IMR-90 (cell line): ENCODE results near the gene MYO1G. TPM values are rescaled to one million over a fixed set of nuclear protein-coding genes. Genes with fewer than 3 reads are reported as not detected.

ENCODE experiments used
- ATAC-seq: fragments of 200-7000 bp; cut with Tn5 transposase; 2 replicates; pipeline ENCODE4 v1.9.1; 2020; ENCODE audit warnings: low read depth, mild to moderate bottlenecking, moderate library complexity
- BruUV-seq: library from RNA; stranded (reverse); fragments of 400-500 nt; replicated peaks from 2 replicates; lab custom pipeline; 2021; lab: Mats Ljungman, UMichigan
- CTCF ChIA-PET: fragments of 300-600 bp; formaldehyde crosslinking; extraction: SDS; loops from one replicate; lab custom pipeline; 2021; ENCODE audit warnings: antibody characterized with exemption; lab: Yijun Ruan, JAX
- POLR2A ChIA-PET: fragments of 300-600 bp; sonication (Branson Sonifier 250); formaldehyde crosslinking; loops from one replicate; lab custom pipeline; 2022; ENCODE audit warnings: antibody characterized with exemption; ENCODE audit not compliant: unreplicated experiment; lab: Charles Lee
- DNase-seq: peaks from one replicate; pipeline ENCODE4 v3.0.0; 2013
- H2AFZ ChIP-seq: replicated peaks from 2 replicates; pipeline ENCODE3; 2013; ENCODE audit warnings: low read length, mild to moderate bottlenecking; ENCODE audit not compliant: poor library complexity
- H2AK5ac ChIP-seq: 2 replicates; pipeline ENCODE4 v1.6.1; 2013; ENCODE audit warnings: low read depth, low read length, inconsistent platforms
- H2AK9ac ChIP-seq: replicated peaks from 2 replicates; pipeline ENCODE3; 2013; ENCODE audit warnings: mild to moderate bottlenecking, low read depth, low read length, moderate library complexity; ENCODE audit not compliant: poor library complexity
- H2BK120ac ChIP-seq: 2 replicates; pipeline ENCODE4 v1.6.1; 2013; ENCODE audit warnings: low read depth, low read length, inconsistent platforms
- H2BK15ac ChIP-seq: 3 replicates; pipeline ENCODE4 v1.6.1; 2013; ENCODE audit warnings: low read depth, low read length, inconsistent platforms
- H2BK20ac ChIP-seq: 2 replicates; pipeline ENCODE4 v1.6.1; 2013; ENCODE audit warnings: low read depth, mild to moderate bottlenecking, inconsistent platforms, low read length, moderate library complexity
- H2BK5ac ChIP-seq: 2 replicates; pipeline ENCODE4 v1.6.1; 2013; ENCODE audit warnings: mild to moderate bottlenecking, low read depth, low read length, inconsistent platforms; ENCODE audit not compliant: poor library complexity, severe bottlenecking
- H3K14ac ChIP-seq: replicated peaks from 2 replicates; pipeline ENCODE4 v1.6.1; 2013; ENCODE audit warnings: low read depth, low read length, inconsistent platforms
- H3K18ac ChIP-seq: 2 replicates; pipeline ENCODE4 v1.6.1; 2013; ENCODE audit warnings: low read depth, low read length, control low read depth
- H3K23ac ChIP-seq: 2 replicates; pipeline ENCODE4 v1.6.1; 2013; ENCODE audit warnings: low read depth, low read length, inconsistent platforms
- H3K27ac ChIP-seq: 2 replicates; pipeline ENCODE4 v1.5.1; 2013; ENCODE audit warnings: mild to moderate bottlenecking, control low read depth, low read length; ENCODE audit not compliant: insufficient read depth
- H3K27me3 ChIP-seq: 2 replicates; pipeline ENCODE4 v1.6.1; 2013; ENCODE audit warnings: low read length; ENCODE audit not compliant: control insufficient read depth, insufficient read depth
- H3K36me3 ChIP-seq: 2 replicates; pipeline ENCODE4 v1.6.1; 2013; ENCODE audit warnings: low read length, mixed read lengths; ENCODE audit not compliant: control insufficient read depth, insufficient read depth
- H3K4ac ChIP-seq: 2 replicates; pipeline ENCODE4 v1.6.1; 2013; ENCODE audit warnings: low read depth, low read length, inconsistent platforms
- H3K4me1 ChIP-seq: 2 replicates; pipeline ENCODE4 v1.6.1; 2013; ENCODE audit warnings: low read length, mixed read lengths; ENCODE audit not compliant: control insufficient read depth, insufficient read depth
- H3K4me2 ChIP-seq: 2 replicates; pipeline ENCODE4 v1.6.1; 2013; ENCODE audit warnings: low read depth, mild to moderate bottlenecking, control low read depth, low read length, moderate library complexity
- H3K4me3 ChIP-seq: 2 replicates; pipeline ENCODE4 v1.5.1; 2013; ENCODE audit warnings: low read depth, mild to moderate bottlenecking, control low read depth, low read length, moderate library complexity; ENCODE audit not compliant: insufficient read depth
- H3K56ac ChIP-seq: 2 replicates; pipeline ENCODE4 v1.6.1; 2013; ENCODE audit warnings: low read length, inconsistent platforms; ENCODE audit not compliant: insufficient read depth; ENCODE audit errors: extremely low read depth
- H3K79me1 ChIP-seq, 2 experiments: 2 replicates each; pipeline ENCODE4 v1.6.1; 2013; ENCODE audit warnings: low read length in 2 of 2, inconsistent platforms in 1 of 2, low read depth in 1 of 2
- H3K9ac ChIP-seq: 2 replicates; pipeline ENCODE4 v1.6.1; 2013; ENCODE audit warnings: low read depth, low read length, control low read depth
- H3K9me1 ChIP-seq: 2 replicates; pipeline ENCODE4 v1.6.1; 2013; ENCODE audit warnings: low read length, inconsistent platforms; ENCODE audit not compliant: insufficient read depth
- H3K9me3 ChIP-seq: 2 replicates; pipeline ENCODE4 v1.6.1; 2013; ENCODE audit warnings: low read length; ENCODE audit not compliant: control insufficient read depth, insufficient read depth
- H4K20me1 ChIP-seq: 2 replicates; pipeline ENCODE4 v1.6.1; 2013; ENCODE audit warnings: low read length, inconsistent platforms; ENCODE audit not compliant: insufficient read depth
- H4K5ac ChIP-seq: 2 replicates; pipeline ENCODE4 v1.6.1; 2013; ENCODE audit warnings: mild to moderate bottlenecking, low read depth, low read length, control low read depth
- H4K8ac ChIP-seq, 2 experiments: 2 replicates each; pipeline ENCODE4 v1.6.1; 2013; ENCODE audit warnings: low read depth in 2 of 2, low read length in 2 of 2, control low read depth in 1 of 2, inconsistent platforms in 1 of 2
- H4K91ac ChIP-seq: 2 replicates; pipeline ENCODE4 v1.6.1; 2013; ENCODE audit warnings: low read depth, low read length, inconsistent platforms; ENCODE audit not compliant: insufficient read depth
- BHLHE40 ChIP-seq: fragments of 150-350 bp; IDR thresholded peaks from 2 replicates; pipeline ENCODE4 v1.6.1; 2016; ENCODE audit warnings: mild to moderate bottlenecking, low read depth, low read length
- CHD1 ChIP-seq: IDR thresholded peaks from 2 replicates; pipeline ENCODE4 v1.6.1; 2012; ENCODE audit warnings: low read depth, low read length, improper control_type of control experiment
- ELK1 ChIP-seq: fragments of 150-350 bp; IDR thresholded peaks from 2 replicates; pipeline ENCODE4 v1.6.1; 2016; ENCODE audit warnings: low read depth, mild to moderate bottlenecking, low read length, moderate library complexity, borderline replicate concordance
- FOS ChIP-seq: fragments of 150-350 bp; IDR thresholded peaks from 2 replicates; pipeline ENCODE4 v1.6.1; 2016; ENCODE audit warnings: low read depth, low read length
- MAFK ChIP-seq: IDR thresholded peaks from 2 replicates; pipeline ENCODE4 v1.6.1; 2012; ENCODE audit warnings: low read depth, low read length, improper control_type of control experiment
- MAZ ChIP-seq: IDR thresholded peaks from 2 replicates; pipeline ENCODE4 v1.6.1; 2012; ENCODE audit warnings: low read depth, mild to moderate bottlenecking, low read length, improper control_type of control experiment, moderate library complexity, borderline replicate concordance
- MXI1 ChIP-seq: IDR thresholded peaks from 2 replicates; pipeline ENCODE4 v1.6.1; 2012; ENCODE audit warnings: low read depth, mild to moderate bottlenecking, low read length, moderate library complexity, borderline replicate concordance
- NFE2L2 ChIP-seq: fragments of 150-350 bp; IDR thresholded peaks from 2 replicates; pipeline ENCODE4 v1.6.1; 2016; ENCODE audit warnings: low read depth, mild to moderate bottlenecking, low read length
- POLR2A ChIP-seq: IDR thresholded peaks from 2 replicates; pipeline ENCODE4 v1.6.1; 2012; ENCODE audit warnings: mild to moderate bottlenecking, low read depth, low read length
- RAD21 ChIP-seq: IDR thresholded peaks from 2 replicates; pipeline ENCODE4 v1.6.1; 2012; ENCODE audit warnings: low read length, improper control_type of control experiment
- RCOR1 ChIP-seq: IDR thresholded peaks from 2 replicates; pipeline ENCODE4 v1.6.1; 2012; ENCODE audit warnings: mild to moderate bottlenecking, low read length, improper control_type of control experiment; ENCODE audit not compliant: insufficient replicate concordance
- RFX5 ChIP-seq: IDR thresholded peaks from 2 replicates; pipeline ENCODE4 v1.8.0; 2012; ENCODE audit warnings: low read depth, mild to moderate bottlenecking, low read length, moderate library complexity
- USF2 ChIP-seq: fragments of 150-350 bp; IDR thresholded peaks from 2 replicates; pipeline ENCODE4 v1.6.1; 2017; ENCODE audit warnings: mild to moderate bottlenecking, antibody characterized with exemption, low read length, low read depth
- WGBS, 2 experiments: methylation state at CpG; one replicate each; pipeline versions ENCODE4 v1.1.5 to v1.1.7; 2013; ENCODE audit warnings: missing lambda C conversion rate in 2 of 2; ENCODE audit not compliant: insufficient read length in 1 of 2; ENCODE audit errors: extremely low coverage in 2 of 2; 5-methylcytosine and 5-hydroxymethylcytosine counted together
- dilution Hi-C: fragments of 300-500 bp; cut with HindIII; formaldehyde crosslinking; loops from one replicate; pipeline ENCODE4 v1.14.3; 2018; ENCODE audit warnings: low sequenced_read_pairs; ENCODE audit not compliant: unreplicated experiment
- in situ Hi-C: fragments of 300-500 bp; cut with MboI; formaldehyde crosslinking; loops from 3 replicates; pipeline ENCODE4 v1.14.3; 2019; ENCODE audit warnings: low sequenced_read_pairs, inconsistent platforms, mixed read lengths
- intact Hi-C: fragments of 100-400 bp; cut with micrococcal nuclease; formaldehyde crosslinking; loops from 2 replicates; pipeline ENCODE4 v1.10.0; 2022
- polyA plus RNA-seq, 3 experiments: library from polyadenylated mRNA; depleted of rRNA; stranded (reverse); fragments of >200 nt; gene quantifications; 2 replicates each; pipeline ENCODE4 v1.2.3, GENCODE V29; 2012; ENCODE audit warnings: low replicate concordance in 1 of 3
- total RNA-seq: library from RNA; depleted of rRNA; stranded (reverse); fragments of >200 nt; gene quantifications from 2 replicates; pipeline ENCODE4 v1.2.3, GENCODE V29; 2012

The MYO1G gene
- total and polyA plus RNA-seq, 2 of the 4 experiments (the other 2 are of a cell fraction), result under 0.01 to 0.02 TPM

- TF ChIP-seq ELK1, result no peak
Measured at GRCh38 chr7:44986218-44987053, 7.6 kb upstream of the MYO1G start (continued).

GRCh38 chr7:44985900-44986217, 7.0 kb upstream of the MYO1G start:
- H2AK9ac ChIP-seq, result peak overlapping the region; percentile 95
- H3K36me3 ChIP-seq, result peaks cover 29% of the 10 kb centered on the region
- dilution Hi-C loops, result no loop called here
- peaks cover 7% of the 10 kb centered on the region for H3K9me1 ChIP-seq
- in situ Hi-C loops, result no loop called here
- DNase-seq, result no peak
- no peak overlapping the region for H3K18ac ChIP-seq
- H4K8ac ChIP-seq, result peak overlapping the region; percentile 87
- H2AFZ ChIP-seq, result peak overlapping the region; percentile 98
- ATAC-seq, result no peak
- H3K4me3 ChIP-seq, result peak overlapping the region; percentile 74
- H2AK5ac ChIP-seq, result peak overlapping the region; percentile 90
- WGBS, 2 experiments, result 20% methylated on average over 2 of the region's 8 CpGs; no CpG with 5 or more reads in 1 of the 2 experiments
- peak overlapping the region; percentile 86 for H3K4ac ChIP-seq
- H3K27me3 ChIP-seq, result no peaks in the 10 kb centered on the region
- peak overlapping the region; percentile 8; the same call in 1 of the 2 replicates for H4K5ac ChIP-seq
- peak overlapping the region; percentile 69 for H2BK5ac ChIP-seq
- 0 out of 2 replicates have a peak overlapping the region, but pooled peaks have one; percentile 13 for H2BK120ac ChIP-seq
- H2BK15ac ChIP-seq, result no peak overlapping the region
- peaks cover 18 to 45% of the 10 kb centered on the region in 2 experiments for H3K79me1 ChIP-seq
- H3K56ac ChIP-seq, result peak overlapping the region; percentile 75
- POLR2A ChIA-PET, result no interaction called here
- BruUV-seq, result no TSS peak
- H3K4me1 ChIP-seq, result peaks cover 15% of the 10 kb centered on the region
- CTCF ChIA-PET, result no interaction called here
- peak overlapping the region; percentile 39 for H3K27ac ChIP-seq
- H4K91ac ChIP-seq, result peak overlapping the region; percentile 82
- peak overlapping the region; percentile 96 for H3K14ac ChIP-seq
- peak overlapping the region; percentile 88 for H3K9ac ChIP-seq
- intact Hi-C loops, result no loop called here
- H2BK20ac ChIP-seq, result no peak overlapping the region
- peak overlapping the region; percentile 86 for H3K4me2 ChIP-seq
- H4K20me1 ChIP-seq, result peaks cover 24% of the 10 kb centered on the region
- peak overlapping the region; percentile 85 for H3K23ac ChIP-seq
- no peaks in the 10 kb centered on the region for H3K9me3 ChIP-seq
- TF ChIP-seq CHD1 (no peak), FOS (no peak), RFX5 (no peak), BHLHE40 (no peak), RCOR1 (no peak), POLR2A (no peak), USF2 (no peak), ELK1 (no peak), MXI1 (no peak), RAD21 (no peak), MAZ (no peak), MAFK (no peak), NFE2L2 (no peak)
